IMR-90 (cell line): ENCODE data around the gene PPP1R16B. TPM values are rescaled to one million over a fixed set of nuclear protein-coding genes. Genes with fewer than 3 reads are reported as not detected.

Source experiments
- ATAC-seq: fragments of 200-7000 bp; cut with Tn5 transposase; 2 replicates; pipeline ENCODE4 v1.9.1; 2020; ENCODE audit warnings: low read depth, mild to moderate bottlenecking, moderate library complexity
- BruUV-seq: library from RNA; stranded (reverse); fragments of 400-500 nt; replicated peaks from 2 replicates; lab custom pipeline; 2021; lab: Mats Ljungman, UMichigan
- CTCF ChIA-PET: fragments of 300-600 bp; formaldehyde crosslinking; extraction: SDS; loops from one replicate; lab custom pipeline; 2021; ENCODE audit warnings: antibody characterized with exemption; lab: Yijun Ruan, JAX
- POLR2A ChIA-PET: fragments of 300-600 bp; sonication (Branson Sonifier 250); formaldehyde crosslinking; loops from one replicate; lab custom pipeline; 2022; ENCODE audit warnings: antibody characterized with exemption; ENCODE audit not compliant: unreplicated experiment; lab: Charles Lee
- DNase-seq: peaks from one replicate; pipeline ENCODE4 v3.0.0; 2013
- H2AFZ ChIP-seq: replicated peaks from 2 replicates; pipeline ENCODE3; 2013; ENCODE audit warnings: low read length, mild to moderate bottlenecking; ENCODE audit not compliant: poor library complexity
- H2AK5ac ChIP-seq: 2 replicates; pipeline ENCODE4 v1.6.1; 2013; ENCODE audit warnings: low read depth, low read length, inconsistent platforms
- H2AK9ac ChIP-seq: replicated peaks from 2 replicates; pipeline ENCODE3; 2013; ENCODE audit warnings: mild to moderate bottlenecking, low read depth, low read length, moderate library complexity; ENCODE audit not compliant: poor library complexity
- H2BK120ac ChIP-seq: 2 replicates; pipeline ENCODE4 v1.6.1; 2013; ENCODE audit warnings: low read depth, low read length, inconsistent platforms
- H2BK15ac ChIP-seq: 3 replicates; pipeline ENCODE4 v1.6.1; 2013; ENCODE audit warnings: low read depth, low read length, inconsistent platforms
- H2BK20ac ChIP-seq: 2 replicates; pipeline ENCODE4 v1.6.1; 2013; ENCODE audit warnings: low read depth, mild to moderate bottlenecking, inconsistent platforms, low read length, moderate library complexity
- H2BK5ac ChIP-seq: 2 replicates; pipeline ENCODE4 v1.6.1; 2013; ENCODE audit warnings: mild to moderate bottlenecking, low read depth, low read length, inconsistent platforms; ENCODE audit not compliant: poor library complexity, severe bottlenecking
- H3K14ac ChIP-seq: replicated peaks from 2 replicates; pipeline ENCODE4 v1.6.1; 2013; ENCODE audit warnings: low read depth, low read length, inconsistent platforms
- H3K18ac ChIP-seq: 2 replicates; pipeline ENCODE4 v1.6.1; 2013; ENCODE audit warnings: low read depth, low read length, control low read depth
- H3K23ac ChIP-seq: 2 replicates; pipeline ENCODE4 v1.6.1; 2013; ENCODE audit warnings: low read depth, low read length, inconsistent platforms
- H3K27ac ChIP-seq: 2 replicates; pipeline ENCODE4 v1.5.1; 2013; ENCODE audit warnings: mild to moderate bottlenecking, control low read depth, low read length; ENCODE audit not compliant: insufficient read depth
- H3K27me3 ChIP-seq: 2 replicates; pipeline ENCODE4 v1.6.1; 2013; ENCODE audit warnings: low read length; ENCODE audit not compliant: control insufficient read depth, insufficient read depth
- H3K36me3 ChIP-seq: 2 replicates; pipeline ENCODE4 v1.6.1; 2013; ENCODE audit warnings: low read length, mixed read lengths; ENCODE audit not compliant: control insufficient read depth, insufficient read depth
- H3K4ac ChIP-seq: 2 replicates; pipeline ENCODE4 v1.6.1; 2013; ENCODE audit warnings: low read depth, low read length, inconsistent platforms
- H3K4me1 ChIP-seq: 2 replicates; pipeline ENCODE4 v1.6.1; 2013; ENCODE audit warnings: low read length, mixed read lengths; ENCODE audit not compliant: control insufficient read depth, insufficient read depth
- H3K4me2 ChIP-seq: 2 replicates; pipeline ENCODE4 v1.6.1; 2013; ENCODE audit warnings: low read depth, mild to moderate bottlenecking, control low read depth, low read length, moderate library complexity
- H3K4me3 ChIP-seq: 2 replicates; pipeline ENCODE4 v1.5.1; 2013; ENCODE audit warnings: low read depth, mild to moderate bottlenecking, control low read depth, low read length, moderate library complexity; ENCODE audit not compliant: insufficient read depth
- H3K56ac ChIP-seq: 2 replicates; pipeline ENCODE4 v1.6.1; 2013; ENCODE audit warnings: low read length, inconsistent platforms; ENCODE audit not compliant: insufficient read depth; ENCODE audit errors: extremely low read depth
- H3K79me1 ChIP-seq, 2 experiments: 2 replicates each; pipeline ENCODE4 v1.6.1; 2013; ENCODE audit warnings: low read length in 2 of 2, inconsistent platforms in 1 of 2, low read depth in 1 of 2
- H3K9ac ChIP-seq: 2 replicates; pipeline ENCODE4 v1.6.1; 2013; ENCODE audit warnings: low read depth, low read length, control low read depth
- H3K9me1 ChIP-seq: 2 replicates; pipeline ENCODE4 v1.6.1; 2013; ENCODE audit warnings: low read length, inconsistent platforms; ENCODE audit not compliant: insufficient read depth
- H3K9me3 ChIP-seq: 2 replicates; pipeline ENCODE4 v1.6.1; 2013; ENCODE audit warnings: low read length; ENCODE audit not compliant: control insufficient read depth, insufficient read depth
- H4K20me1 ChIP-seq: 2 replicates; pipeline ENCODE4 v1.6.1; 2013; ENCODE audit warnings: low read length, inconsistent platforms; ENCODE audit not compliant: insufficient read depth
- H4K5ac ChIP-seq: 2 replicates; pipeline ENCODE4 v1.6.1; 2013; ENCODE audit warnings: mild to moderate bottlenecking, low read depth, low read length, control low read depth
- H4K8ac ChIP-seq, 2 experiments: 2 replicates each; pipeline ENCODE4 v1.6.1; 2013; ENCODE audit warnings: low read depth in 2 of 2, low read length in 2 of 2, control low read depth in 1 of 2, inconsistent platforms in 1 of 2
- H4K91ac ChIP-seq: 2 replicates; pipeline ENCODE4 v1.6.1; 2013; ENCODE audit warnings: low read depth, low read length, inconsistent platforms; ENCODE audit not compliant: insufficient read depth
- BHLHE40 ChIP-seq: fragments of 150-350 bp; IDR thresholded peaks from 2 replicates; pipeline ENCODE4 v1.6.1; 2016; ENCODE audit warnings: mild to moderate bottlenecking, low read depth, low read length
- CEBPB ChIP-seq: IDR thresholded peaks from 2 replicates; pipeline ENCODE4 v1.6.1; 2012; ENCODE audit warnings: low read depth, low read length, improper control_type of control experiment
- CHD1 ChIP-seq: IDR thresholded peaks from 2 replicates; pipeline ENCODE4 v1.6.1; 2012; ENCODE audit warnings: low read depth, low read length, improper control_type of control experiment
- FOS ChIP-seq: fragments of 150-350 bp; IDR thresholded peaks from 2 replicates; pipeline ENCODE4 v1.6.1; 2016; ENCODE audit warnings: low read depth, low read length
- MAFK ChIP-seq: IDR thresholded peaks from 2 replicates; pipeline ENCODE4 v1.6.1; 2012; ENCODE audit warnings: low read depth, low read length, improper control_type of control experiment
- MAZ ChIP-seq: IDR thresholded peaks from 2 replicates; pipeline ENCODE4 v1.6.1; 2012; ENCODE audit warnings: low read depth, mild to moderate bottlenecking, low read length, improper control_type of control experiment, moderate library complexity, borderline replicate concordance
- MXI1 ChIP-seq: IDR thresholded peaks from 2 replicates; pipeline ENCODE4 v1.6.1; 2012; ENCODE audit warnings: low read depth, mild to moderate bottlenecking, low read length, moderate library complexity, borderline replicate concordance
- NFE2L2 ChIP-seq: fragments of 150-350 bp; IDR thresholded peaks from 2 replicates; pipeline ENCODE4 v1.6.1; 2016; ENCODE audit warnings: low read depth, mild to moderate bottlenecking, low read length
- POLR2A ChIP-seq: IDR thresholded peaks from 2 replicates; pipeline ENCODE4 v1.6.1; 2012; ENCODE audit warnings: mild to moderate bottlenecking, low read depth, low read length
- RAD21 ChIP-seq: IDR thresholded peaks from 2 replicates; pipeline ENCODE4 v1.6.1; 2012; ENCODE audit warnings: low read length, improper control_type of control experiment
- RCOR1 ChIP-seq: IDR thresholded peaks from 2 replicates; pipeline ENCODE4 v1.6.1; 2012; ENCODE audit warnings: mild to moderate bottlenecking, low read length, improper control_type of control experiment; ENCODE audit not compliant: insufficient replicate concordance
- RFX5 ChIP-seq: IDR thresholded peaks from 2 replicates; pipeline ENCODE4 v1.8.0; 2012; ENCODE audit warnings: low read depth, mild to moderate bottlenecking, low read length, moderate library complexity
- dilution Hi-C: fragments of 300-500 bp; cut with HindIII; formaldehyde crosslinking; loops from one replicate; pipeline ENCODE4 v1.14.3; 2018; ENCODE audit warnings: low sequenced_read_pairs; ENCODE audit not compliant: unreplicated experiment
- in situ Hi-C: fragments of 300-500 bp; cut with MboI; formaldehyde crosslinking; loops from 3 replicates; pipeline ENCODE4 v1.14.3; 2019; ENCODE audit warnings: low sequenced_read_pairs, inconsistent platforms, mixed read lengths
- intact Hi-C: fragments of 100-400 bp; cut with micrococcal nuclease; formaldehyde crosslinking; loops from 2 replicates; pipeline ENCODE4 v1.10.0; 2022
- polyA plus RNA-seq, 3 experiments: library from polyadenylated mRNA; depleted of rRNA; stranded (reverse); fragments of >200 nt; gene quantifications; 2 replicates each; pipeline ENCODE4 v1.2.3, GENCODE V29; 2012; ENCODE audit warnings: low replicate concordance in 1 of 3
- total RNA-seq: library from RNA; depleted of rRNA; stranded (reverse); fragments of >200 nt; gene quantifications from 2 replicates; pipeline ENCODE4 v1.2.3, GENCODE V29; 2012
- TF ChIP-seq, protein P1 (sequence below): fragments of 150-350 bp; IDR thresholded peaks from 2 replicates; pipeline ENCODE4 v1.6.1; 2017; ENCODE audit warnings: mild to moderate bottlenecking, antibody characterized with exemption, low read length, low read depth
- TF ChIP-seq, protein P2 (sequence below): fragments of 150-350 bp; IDR thresholded peaks from 2 replicates; pipeline ENCODE4 v1.6.1; 2016; ENCODE audit warnings: low read depth, mild to moderate bottlenecking, low read length, moderate library complexity, borderline replicate concordance

The PPP1R16B gene
- total and polyA plus RNA-seq, 2 of the 4 experiments (the other 2 are of a cell fraction) = not detected

DNA sequence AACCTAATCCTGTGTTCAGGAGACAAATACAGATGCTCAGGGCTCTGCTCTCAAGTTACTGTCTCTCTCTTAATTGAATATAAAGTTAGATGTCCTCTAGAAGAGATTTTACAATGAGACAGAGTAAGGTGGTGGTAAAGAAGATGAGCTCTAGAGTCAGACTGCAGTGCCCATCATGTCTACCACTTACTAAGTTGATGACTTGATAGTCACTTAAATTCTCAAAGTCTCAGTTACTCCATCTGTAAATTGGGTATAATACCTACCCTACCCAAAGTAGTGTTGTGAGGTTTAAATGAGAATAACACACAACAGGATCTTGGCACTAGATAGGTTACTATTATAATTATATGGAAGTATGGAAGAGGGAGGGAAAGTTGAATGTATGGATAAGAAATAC is 158.2 kb downstream of the PPP1R16B start (continued):
- TF ChIP-seq, protein P1, sequence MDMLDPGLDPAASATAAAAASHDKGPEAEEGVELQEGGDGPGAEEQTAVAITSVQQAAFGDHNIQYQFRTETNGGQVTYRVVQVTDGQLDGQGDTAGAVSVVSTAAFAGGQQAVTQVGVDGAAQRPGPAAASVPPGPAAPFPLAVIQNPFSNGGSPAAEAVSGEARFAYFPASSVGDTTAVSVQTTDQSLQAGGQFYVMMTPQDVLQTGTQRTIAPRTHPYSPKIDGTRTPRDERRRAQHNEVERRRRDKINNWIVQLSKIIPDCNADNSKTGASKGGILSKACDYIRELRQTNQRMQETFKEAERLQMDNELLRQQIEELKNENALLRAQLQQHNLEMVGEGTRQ = no peak

DNA sequence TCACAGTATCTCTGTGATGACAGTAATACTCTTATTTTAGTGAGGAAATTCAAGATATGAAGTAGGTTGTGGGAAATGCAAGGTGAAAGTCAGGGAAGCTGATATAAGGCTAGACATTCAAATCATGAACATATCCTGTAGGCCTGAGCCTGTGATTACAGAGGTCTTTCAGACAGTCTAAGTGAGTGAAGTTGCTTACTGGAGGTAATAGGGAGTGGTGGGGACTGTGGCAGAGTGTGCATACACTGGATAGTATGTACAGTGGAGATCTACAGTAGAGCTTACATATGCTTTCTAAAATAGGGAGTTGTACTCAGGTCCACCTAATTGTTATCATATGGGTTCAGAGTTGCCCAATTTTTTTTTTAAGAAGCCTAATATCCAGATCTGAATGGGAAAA is 159.8 kb downstream of the PPP1R16B start:
- no peak overlapping the region for H3K4ac ChIP-seq
- H3K9ac ChIP-seq = no peak overlapping the region
- H3K27ac ChIP-seq = no peak overlapping the region
- ChIA-PET CTCF (interaction anchor here (0.6 kb wide), 1 partner anchor 80 kb away, joined by 6 read pairs; no protein-coding TSS in a partner anchor), POLR2A (no interaction called here)
- no peak overlapping the region for H2AK9ac ChIP-seq
- no peaks in the 10 kb centered on the region for H4K20me1 ChIP-seq
- no peak for ATAC-seq
- H2BK15ac ChIP-seq = no peak overlapping the region
- peaks cover 39 to 55% of the 10 kb centered on the region in 2 experiments for H3K79me1 ChIP-seq
- H3K9me3 ChIP-seq = no peaks in the 10 kb centered on the region
- in situ Hi-C loops (no loop called here), intact Hi-C loops (no loop called here), dilution Hi-C loops (no loop called here)
- DNase-seq = no peak
- no peak overlapping the region for H3K23ac ChIP-seq
- H3K27me3 ChIP-seq = no peaks in the 10 kb centered on the region
- H2AK5ac ChIP-seq = no peak overlapping the region
- no peak overlapping the region for H4K5ac ChIP-seq
- H4K8ac ChIP-seq = no peak overlapping the region
- no peak overlapping the region for H3K4me2 ChIP-seq
- no peak overlapping the region for H3K18ac ChIP-seq
- H3K56ac ChIP-seq = no peak overlapping the region
- no peak overlapping the region for H3K4me3 ChIP-seq
- no peak overlapping the region for H2BK120ac ChIP-seq
- H2AFZ ChIP-seq = no peak overlapping the region
- no peak overlapping the region for H2BK20ac ChIP-seq
- H4K91ac ChIP-seq = no peak overlapping the region
- peaks cover 11% of the 10 kb centered on the region for H3K9me1 ChIP-seq
- H2BK5ac ChIP-seq = no peak overlapping the region
- peaks cover 10% of the 10 kb centered on the region for H3K4me1 ChIP-seq
- H3K14ac ChIP-seq = no peak overlapping the region
- BruUV-seq = no TSS peak
- no peaks in the 10 kb centered on the region; the same call in 1 of the 2 replicates for H3K36me3 ChIP-seq
- no peak for TF ChIP-seq BHLHE40
- no peak for TF ChIP-seq CEBPB
- TF ChIP-seq RFX5 = no peak
- TF ChIP-seq MAZ = no peak
- TF ChIP-seq, protein P1 = no peak
- no peak for TF ChIP-seq RAD21
- TF ChIP-seq POLR2A = no peak
- no peak for TF ChIP-seq CHD1
- TF ChIP-seq MXI1 = no peak
- TF ChIP-seq FOS = no peak
- no peak for TF ChIP-seq RCOR1
- no peak for TF ChIP-seq NFE2L2
- TF ChIP-seq, protein P2, sequence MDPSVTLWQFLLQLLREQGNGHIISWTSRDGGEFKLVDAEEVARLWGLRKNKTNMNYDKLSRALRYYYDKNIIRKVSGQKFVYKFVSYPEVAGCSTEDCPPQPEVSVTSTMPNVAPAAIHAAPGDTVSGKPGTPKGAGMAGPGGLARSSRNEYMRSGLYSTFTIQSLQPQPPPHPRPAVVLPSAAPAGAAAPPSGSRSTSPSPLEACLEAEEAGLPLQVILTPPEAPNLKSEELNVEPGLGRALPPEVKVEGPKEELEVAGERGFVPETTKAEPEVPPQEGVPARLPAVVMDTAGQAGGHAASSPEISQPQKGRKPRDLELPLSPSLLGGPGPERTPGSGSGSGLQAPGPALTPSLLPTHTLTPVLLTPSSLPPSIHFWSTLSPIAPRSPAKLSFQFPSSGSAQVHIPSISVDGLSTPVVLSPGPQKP = no peak
- TF ChIP-seq MAFK = no peak
